HepG2 (cell line): ENCODE data around the gene LIN7A. TPM values are rescaled to one million over a fixed set of nuclear protein-coding genes. Genes with fewer than 3 reads are reported as not detected.

ENCODE experiments used
- BCL3 ChIP-seq: sonication (generic); formaldehyde crosslinking; IDR thresholded peaks from 2 replicates; pipeline ENCODE4 v1.5.1; 2020; ENCODE audit warnings: mild to moderate bottlenecking, missing genetic modification reagents, moderate library complexity
- CEBPB ChIP-seq: IDR thresholded peaks from 2 replicates; pipeline ENCODE4 v1.6.1; 2011; ENCODE audit warnings: low read depth, low read length, improper control_type of control experiment, borderline replicate concordance
- CEBPG ChIP-seq: IDR thresholded peaks from 2 replicates; pipeline ENCODE4 v1.6.1; 2016
- DBP ChIP-seq: sonication (generic); formaldehyde crosslinking; IDR thresholded peaks from 2 replicates; pipeline ENCODE4 v1.4.0; 2020; ENCODE audit warnings: missing genetic modification reagents; ENCODE audit errors: not compliant biosample characterization
- FOSL2 ChIP-seq: sonication (generic); formaldehyde crosslinking; IDR thresholded peaks from 2 replicates; pipeline ENCODE4 v1.4.0; 2020; ENCODE audit warnings: missing genetic modification reagents
- FOXP4 ChIP-seq: sonication (generic); formaldehyde crosslinking; IDR thresholded peaks from 2 replicates; pipeline ENCODE4 v1.4.0; 2020; ENCODE audit warnings: missing genetic modification reagents
- HDAC2 ChIP-seq: sonication (generic); formaldehyde crosslinking; IDR thresholded peaks from 2 replicates; pipeline ENCODE4 v1.4.0; 2020; ENCODE audit warnings: missing genetic modification reagents
- HMG20A ChIP-seq: IDR thresholded peaks from 2 replicates; pipeline ENCODE4 v1.6.1; 2016; ENCODE audit warnings: borderline replicate concordance
- MXI1 ChIP-seq: IDR thresholded peaks from 3 replicates; pipeline ENCODE4 v1.6.1; 2012; ENCODE audit warnings: low read depth, low read length, inconsistent platforms, borderline replicate concordance
- NCOA2 ChIP-seq: sonication (generic); formaldehyde crosslinking; IDR thresholded peaks from 2 replicates; pipeline ENCODE4 v1.8.0; 2022; ENCODE audit warnings: inconsistent platforms
- NFIB ChIP-seq: sonication (generic); formaldehyde crosslinking; IDR thresholded peaks from 2 replicates; pipeline ENCODE4 v1.9.0; 2021; ENCODE audit warnings: missing genetic modification reagents, mild to moderate bottlenecking, borderline replicate concordance
- NR2C2 ChIP-seq: sonication (generic); formaldehyde crosslinking; IDR thresholded peaks from 2 replicates; pipeline ENCODE4 v1.4.0; 2020; ENCODE audit warnings: missing genetic modification reagents, mild to moderate bottlenecking, moderate library complexity, borderline replicate concordance
- ZNF281 ChIP-seq: sonication (generic); formaldehyde crosslinking; IDR thresholded peaks from 2 replicates; pipeline ENCODE4 v1.4.0; 2020; ENCODE audit warnings: missing genetic modification reagents, borderline replicate concordance
- ZNF704 ChIP-seq: sonication (generic); formaldehyde crosslinking; IDR thresholded peaks from 2 replicates; pipeline ENCODE4 v1.8.1; 2023; ENCODE audit warnings: mild to moderate bottlenecking, inconsistent platforms, moderate library complexity, missing genetic modification reagents, borderline replicate concordance
- ZNF746 ChIP-seq: sonication (generic); formaldehyde crosslinking; IDR thresholded peaks from 2 replicates; pipeline ENCODE4 v1.8.0; 2022; ENCODE audit warnings: mild to moderate bottlenecking, missing genetic modification reagents
- ZNF816 ChIP-seq: sonication (generic); formaldehyde crosslinking; IDR thresholded peaks from 2 replicates; pipeline ENCODE4 v1.8.0; 2022; ENCODE audit warnings: missing genetic modification reagents, mild to moderate bottlenecking, borderline replicate concordance
- polyA plus RNA-seq, 8 experiments: library from polyadenylated mRNA; depleted of rRNA in 3 of 8; stranded (reverse) in 7 of 8; unstranded in 1 of 8; fragments of >200 nt; fragmentation: Illumina TruSeq in 4 of 8; extraction: Trizol in 4 of 8; gene quantifications; 2 replicates each; pipeline versions ENCODE4 v1.2.1 to v1.2.3, GENCODE V29; 2011 to 2016; ENCODE audit warnings: low read depth in 4 of 8, missing spikeins in 1 of 8, mixed read lengths in 1 of 8; ENCODE audit not compliant: insufficient read depth in 1 of 8
- total RNA-seq, 5 experiments: library from RNA; depleted of rRNA; stranded (reverse); fragments of >200 nt; fragmentation: Illumina TruSeq; extraction: Trizol; gene quantifications; 2 replicates each; pipeline ENCODE4 v1.2.3, GENCODE V29; 2016; ENCODE audit warnings: low read depth in 1 of 5

The LIN7A gene
- total and polyA plus RNA-seq, 2 of the 13 experiments (the other 11 are each of a cell fraction or from before 2014, with no cell fraction given): 18.5 to 19.2 TPM

GRCh38 chr12:80761838-80762237 lies 175.9 kb downstream of the LIN7A start (continued):
- 0 out of 2 replicates have a peak, but pooled peaks have one; percentile 33 for TF ChIP-seq HDAC2 (CRISPR knock-in tag)
- TF ChIP-seq FOXP4 (CRISPR knock-in tag): peak; percentile 43; the same call in 1 of the 2 replicates
- TF ChIP-seq ZNF281 (CRISPR knock-in tag): peak; percentile 75; the same call in 1 of the 2 replicates
- TF ChIP-seq FOSL2: peak; percentile 69
- TF ChIP-seq BCL3 (CRISPR knock-in tag): no peak
- TF ChIP-seq ZNF746 (CRISPR knock-in tag): no peak
- TF ChIP-seq HMG20A (CRISPR knock-in tag): peak; percentile 53; the same call in 1 of the 2 replicates
- TF ChIP-seq CEBPB: peak; percentile 81; the same call in 1 of the 2 replicates
- TF ChIP-seq NFIB: no peak
- 0 out of 2 replicates have a peak, but pooled peaks have one; percentile 37 for TF ChIP-seq ZNF816 (CRISPR knock-in tag)
- TF ChIP-seq MXI1: no peak
- TF ChIP-seq DBP (CRISPR knock-in tag): no peak
- TF ChIP-seq ZNF704: no peak
- TF ChIP-seq NCOA2 (CRISPR knock-in tag): peak; percentile 21; the same call in 1 of the 2 replicates
- TF ChIP-seq CEBPG: peak; percentile 58; the same call in 1 of the 2 replicates
- no peak for TF ChIP-seq NR2C2 (CRISPR knock-in tag)
